ENCODE measurements around the gene STK25. TPM values are rescaled to one million over a fixed set of nuclear protein-coding genes. Genes with fewer than 3 reads are reported as not detected.

The STK25 gene
- total RNA-seq, 2 experiments from 2014 or later = 76.1 to 81.3 TPM

- H3K9me3 Mint-ChIP-seq = peaks cover 5% of the 10 kb centered on the region
- no peaks in the 10 kb centered on the region for H3K36me3 ChIP-seq (ENCODE audit: insufficient read depth, low read length)
- ChIA-PET CTCF (no interaction called here), POLR2A (no interaction called here)
- peaks cover 11% of the 10 kb centered on the region for H3K27me3 Mint-ChIP-seq
- TF ChIP-seq CTCF (IDR thresholded peaks at IDR 0.05) = no peak
- peaks cover 0 to 5% of the 10 kb centered on the region in 2 experiments for H3K27me3 ChIP-seq (ENCODE audit: control insufficient read depth in 1 of 2, insufficient read depth in 2 of 2, low read length in 2 of 2)
- ATAC-seq (ENCODE audit: poor library complexity) = no peak
- no peak overlapping the region for H3K4me3 ChIP-seq (ENCODE audit: low read length)
- H3K9me3 ChIP-seq (ENCODE audit: control insufficient read depth in 1 of 2, insufficient read depth in 1 of 2, low read length in 2 of 2) = peaks cover 0 to 6% of the 10 kb centered on the region in 2 experiments
- H3K4me1 ChIP-seq (ENCODE audit: insufficient read depth, low read length) = no peaks in the 10 kb centered on the region
- intact Hi-C loops (cut with DNase I, micrococcal nuclease) = no loop called here
- H3K27ac Mint-ChIP-seq = no peak overlapping the region
- no peak overlapping the region for H3K27ac ChIP-seq (ENCODE audit: low read depth in 1 of 2, low read length in 2 of 2)
- no peaks in the 10 kb centered on the region for H3K4me1 Mint-ChIP-seq (ENCODE audit: low read depth)
- H3K36me3 Mint-ChIP-seq (ENCODE audit: low read depth) = no peaks in the 10 kb centered on the region
- DNase-seq = no peak
- no peak overlapping the region for H3K4me3 Mint-ChIP-seq
Observed at GRCh38 chr2:241522477-241522876, 14.1 kb upstream of the STK25 start.

GRCh38 chr2:241519669-241520068, 11.3 kb upstream of the STK25 start:
- Mint-ChIP-seq H3K27ac (no peak overlapping the region), H3K9me3 (no peaks in the 10 kb centered on the region), H3K4me1 (ENCODE audit: low read depth) (no peaks in the 10 kb centered on the region), H3K36me3 (ENCODE audit: low read depth) (no peaks in the 10 kb centered on the region), H3K4me3 (no peak overlapping the region), H3K27me3 (peaks cover 11% of the 10 kb centered on the region)
- no peaks in the 10 kb centered on the region for H3K36me3 ChIP-seq (ENCODE audit: insufficient read depth, low read length)
- no peaks in the 10 kb centered on the region for H3K9me3 ChIP-seq (ENCODE audit: control insufficient read depth in 1 of 2, insufficient read depth in 1 of 2, low read length in 2 of 2)
- H3K4me3 ChIP-seq (ENCODE audit: low read length) = no peak overlapping the region
- H3K27me3 ChIP-seq (ENCODE audit: control insufficient read depth in 1 of 2, insufficient read depth in 2 of 2, low read length in 2 of 2) = peaks cover 0 to 5% of the 10 kb centered on the region in 2 experiments
- no peak overlapping the region for H3K27ac ChIP-seq (ENCODE audit: low read depth in 1 of 2, low read length in 2 of 2)
- CTCF ChIA-PET = no interaction called here
- intact Hi-C loops (cut with DNase I, micrococcal nuclease) = no loop called here
- ATAC-seq (ENCODE audit: poor library complexity) (no peak), DNase-seq (no peak)
- POLR2A ChIA-PET = no interaction called here
- H3K4me1 ChIP-seq (ENCODE audit: insufficient read depth, low read length) = no peaks in the 10 kb centered on the region
- no peak for TF ChIP-seq CTCF (IDR thresholded peaks at IDR 0.05)

GRCh38 chr2:241517297-241517696, 8.9 kb upstream of the STK25 start:
- H3K9me3 ChIP-seq (ENCODE audit: control insufficient read depth in 1 of 2, insufficient read depth in 1 of 2, low read length in 2 of 2) = no peaks in the 10 kb centered on the region
- no peak overlapping the region for H3K27ac ChIP-seq (ENCODE audit: low read depth in 1 of 2, low read length in 2 of 2)
- peaks cover 5% of the 10 kb centered on the region for H3K27me3 Mint-ChIP-seq
- H3K9me3 Mint-ChIP-seq = no peaks in the 10 kb centered on the region
- CTCF ChIA-PET = no interaction called here
- no peak overlapping the region for H3K4me3 Mint-ChIP-seq
- no peak for ATAC-seq (ENCODE audit: poor library complexity)
- H3K36me3 ChIP-seq (ENCODE audit: insufficient read depth, low read length) = no peaks in the 10 kb centered on the region
- H3K27ac Mint-ChIP-seq = no peak overlapping the region
- TF ChIP-seq CTCF (IDR thresholded peaks at IDR 0.05) = no peak
- intact Hi-C loops (cut with DNase I, micrococcal nuclease) = no loop called here
- H3K36me3 Mint-ChIP-seq (ENCODE audit: low read depth) = no peaks in the 10 kb centered on the region
- H3K4me1 Mint-ChIP-seq (ENCODE audit: low read depth) = no peaks in the 10 kb centered on the region
- H3K27me3 ChIP-seq (ENCODE audit: control insufficient read depth in 1 of 2, insufficient read depth in 2 of 2, low read length in 2 of 2) = peaks cover 0 to 5% of the 10 kb centered on the region in 2 experiments
- H3K4me3 ChIP-seq (ENCODE audit: low read length) = no peak overlapping the region
- DNase-seq = no peak
- no peaks in the 10 kb centered on the region for H3K4me1 ChIP-seq (ENCODE audit: insufficient read depth, low read length)
- POLR2A ChIA-PET = no interaction called here
